GM21360 (cell line): ENCODE measurements around the gene SERGEF.

Source experiments
- ATAC-seq: cut with Tn5 transposase; IDR thresholded peaks from one replicate; pipeline ENCODE4 v1.9.1; 2021; ENCODE audit warnings: mild to moderate bottlenecking, moderate library complexity; ENCODE audit not compliant: unreplicated experiment

The SERGEF gene

DNA sequence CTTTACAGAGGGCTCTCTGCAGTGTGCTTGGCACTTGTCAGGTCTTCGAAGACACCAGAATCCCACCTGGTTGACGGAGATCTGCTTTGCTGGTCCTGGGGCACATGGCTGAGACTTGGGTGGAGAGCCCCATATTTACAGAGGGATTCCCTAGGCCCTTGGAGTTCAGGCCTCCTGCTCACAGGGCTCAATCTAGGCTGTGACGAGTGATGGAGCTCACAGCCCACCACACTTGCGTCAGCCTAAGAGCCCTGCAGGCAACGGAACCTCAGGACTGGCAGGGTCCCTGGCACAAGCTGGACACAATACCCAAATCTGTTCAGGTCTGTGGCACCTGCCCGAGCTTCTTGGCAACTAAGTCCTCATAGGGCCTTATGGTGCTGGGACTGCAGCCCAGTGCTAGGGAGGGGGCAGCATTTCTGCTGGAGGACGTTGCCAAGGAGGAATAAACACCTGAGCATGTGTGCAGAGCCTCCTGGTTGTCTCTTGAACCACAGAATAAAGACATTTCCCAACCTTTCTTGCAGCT is 219.1 kb downstream of the SERGEF start:
- no peak for ATAC-seq

DNA sequence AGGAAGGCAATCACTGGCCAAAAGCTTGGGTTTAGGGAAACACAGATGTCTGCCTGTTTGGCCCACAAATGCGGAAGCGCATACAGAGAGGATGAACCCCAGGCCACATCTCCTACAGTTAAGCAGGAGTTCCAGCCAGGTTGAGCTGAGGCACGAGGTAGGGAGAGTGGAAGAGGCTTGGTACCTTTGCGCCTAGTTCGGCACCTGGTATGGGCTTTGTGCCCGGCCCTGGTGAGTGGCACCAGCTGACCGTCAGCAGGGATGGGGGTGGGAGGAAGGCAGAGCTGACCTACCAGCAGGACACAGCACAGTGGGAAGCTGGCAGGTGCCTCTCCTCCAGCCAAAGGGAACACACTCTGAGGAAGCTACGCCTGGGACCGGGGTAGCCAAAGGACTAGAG is 220.7 kb downstream of the SERGEF start:
- no peak for ATAC-seq

DNA sequence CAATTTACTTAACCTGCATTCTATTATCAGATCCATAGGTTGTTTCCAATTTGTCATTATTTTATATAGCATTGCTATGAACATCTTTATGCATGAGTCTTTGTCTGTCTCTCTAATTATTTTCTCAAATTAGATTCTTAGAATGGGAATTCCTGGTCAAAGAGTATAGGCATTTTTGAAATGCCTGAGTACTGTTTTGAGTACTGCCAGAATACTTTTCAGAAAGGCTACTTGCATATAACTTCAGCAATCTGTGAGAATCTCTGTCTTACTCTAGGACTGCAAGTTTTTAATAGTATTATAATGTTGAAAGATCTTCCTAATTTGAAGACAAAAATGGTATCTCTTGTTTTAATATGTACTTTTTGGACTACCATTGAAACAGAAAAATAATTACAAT is 221.7 kb downstream of the SERGEF start:
- no peak for ATAC-seq

DNA sequence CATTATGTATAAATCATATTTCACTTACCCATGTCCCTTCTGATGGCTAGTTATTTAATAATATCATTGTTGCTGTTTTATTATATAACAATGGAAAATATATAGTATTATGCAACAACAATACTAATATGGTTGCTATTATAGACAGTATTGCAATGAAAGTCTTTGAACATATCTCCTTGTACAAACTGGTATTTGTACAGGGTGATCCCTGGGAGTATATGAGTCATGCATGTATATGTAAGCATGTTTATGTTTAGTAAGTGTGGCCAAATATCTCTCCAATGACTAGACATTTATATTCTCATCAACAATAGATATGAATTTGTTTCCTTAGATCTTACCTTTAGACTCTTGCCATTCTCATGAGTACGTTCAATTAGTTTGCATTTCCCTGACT is 222.4 kb downstream of the SERGEF start:
- ATAC-seq, result no peak

DNA sequence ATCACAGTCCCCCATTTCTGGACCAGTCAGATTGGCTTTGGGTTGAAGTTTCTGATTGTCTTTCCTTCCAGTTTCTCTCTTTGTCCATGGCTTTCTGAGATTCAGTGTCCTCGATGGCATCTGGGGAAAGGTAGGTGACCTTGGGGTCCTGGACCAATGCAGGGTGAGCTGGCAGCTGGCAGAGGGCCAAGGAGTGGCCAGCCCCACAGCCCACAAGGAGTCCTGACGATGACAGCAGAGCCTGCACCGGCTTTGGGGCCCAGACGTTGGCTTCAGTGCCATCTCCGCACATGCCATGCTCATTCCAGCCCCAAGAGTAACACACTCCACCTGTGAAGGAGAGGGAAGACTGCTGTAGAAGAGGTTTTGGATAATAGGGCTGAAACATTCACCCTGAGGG is 224.8 kb downstream of the SERGEF start:
- ATAC-seq, result no peak

DNA sequence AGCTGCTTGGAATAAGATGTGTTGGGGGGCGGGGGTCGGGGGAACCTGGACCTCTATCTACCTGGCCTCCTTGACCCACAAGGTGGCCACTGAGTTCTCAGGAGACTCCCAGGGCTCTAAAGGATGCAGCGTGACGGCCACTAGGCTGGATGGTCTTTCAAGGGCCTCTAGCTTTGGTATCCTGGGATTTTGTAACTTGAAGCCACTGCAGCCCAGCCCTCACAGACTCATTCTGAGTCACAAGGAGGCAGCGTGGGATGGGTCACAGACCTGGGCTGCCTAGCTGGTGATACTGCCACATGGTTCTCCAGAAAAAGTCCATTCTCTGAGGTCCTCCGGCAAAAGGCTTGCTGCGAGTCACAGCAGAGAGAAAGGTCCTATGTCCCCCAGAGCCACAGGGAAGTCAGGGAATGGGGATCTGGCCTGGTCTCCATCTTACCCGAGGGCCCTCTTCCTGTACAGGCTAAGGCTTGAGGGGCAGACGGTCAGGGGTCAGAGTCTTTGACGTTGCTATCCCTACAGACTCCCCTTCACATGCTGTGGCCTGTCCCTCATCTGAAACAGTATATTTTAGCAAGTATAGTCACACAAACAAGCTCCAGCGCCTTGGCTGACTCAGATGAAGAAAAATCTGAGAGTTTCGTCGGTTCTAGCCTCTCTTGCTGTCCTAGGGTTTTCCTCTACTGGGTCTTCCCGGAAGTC is 225.9 kb downstream of the SERGEF start:
- no peak for ATAC-seq

DNA sequence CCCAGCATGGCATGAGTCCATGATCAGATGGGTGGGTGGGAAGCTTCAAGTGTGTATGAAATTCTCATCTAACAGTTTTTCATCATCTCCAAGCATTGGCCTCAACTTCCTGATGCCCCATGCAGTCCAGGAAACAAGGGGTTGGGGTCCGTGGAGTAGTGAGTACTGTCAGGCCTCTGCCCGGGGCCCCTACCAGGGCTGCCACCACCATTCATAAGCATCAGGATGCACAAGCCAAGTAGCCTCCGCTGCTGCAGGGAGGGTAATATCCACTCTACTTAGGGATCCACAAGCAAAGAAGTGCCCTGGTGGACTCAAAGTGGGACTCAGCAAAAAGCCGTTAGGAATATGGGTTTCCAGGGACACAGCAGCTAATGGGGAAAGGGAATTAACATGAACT is 229.0 kb downstream of the SERGEF start:
- ATAC-seq, result no peak

DNA sequence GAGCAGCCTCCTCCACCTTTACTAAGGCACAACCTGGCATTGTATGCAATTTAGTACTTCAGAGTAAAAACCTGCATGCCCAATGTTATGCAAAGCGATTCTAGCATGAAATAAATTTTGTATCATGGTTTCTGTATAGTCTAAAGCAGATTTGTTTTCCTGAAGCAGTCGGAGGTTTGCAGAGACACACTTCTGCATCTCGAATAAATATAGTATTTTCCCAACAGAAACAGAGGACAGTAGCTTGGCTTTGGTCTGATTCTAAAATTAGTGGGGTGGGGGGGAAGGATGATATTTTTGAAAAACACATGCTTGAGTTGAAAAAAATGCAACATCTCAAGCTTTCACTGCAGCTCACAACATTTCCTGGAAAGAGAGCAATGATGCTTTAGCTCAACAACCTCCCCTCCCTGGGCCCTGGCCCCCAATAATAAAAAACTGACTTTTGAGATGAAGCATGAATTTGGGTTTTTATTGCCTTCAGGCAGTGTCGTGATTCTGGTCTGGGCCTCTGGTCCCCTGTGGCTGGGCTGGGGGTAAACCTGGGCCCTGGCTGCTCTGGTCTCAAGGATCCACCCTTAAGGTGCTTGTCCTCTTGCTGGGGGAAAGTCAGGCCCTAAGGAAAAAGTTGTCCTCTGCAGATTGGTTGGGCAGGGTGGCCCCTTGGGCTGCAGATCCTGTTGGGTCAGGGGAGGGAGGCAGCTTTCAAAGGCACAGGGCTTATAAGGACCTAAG is 230.1 kb downstream of the SERGEF start:
- no peak for ATAC-seq

DNA sequence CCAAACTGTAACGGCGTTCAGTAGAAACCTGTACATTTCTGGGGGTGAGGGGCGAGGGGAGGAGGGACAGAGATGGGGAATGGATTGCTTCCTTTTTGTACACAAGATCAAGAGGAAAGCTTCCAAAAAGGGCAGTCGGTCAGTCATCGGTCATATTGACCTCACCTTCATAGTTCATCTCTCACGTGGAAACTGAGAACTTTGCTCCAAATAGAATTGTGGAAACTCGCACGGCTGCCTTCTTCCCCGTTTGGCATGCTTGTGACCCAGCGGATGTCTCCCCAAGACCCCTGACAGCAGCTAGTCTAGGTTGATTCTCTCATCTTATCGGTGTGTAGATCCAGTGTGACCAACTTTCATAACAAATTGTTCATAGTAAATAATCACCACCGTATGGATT is 230.7 kb downstream of the SERGEF start:
- no peak for ATAC-seq

DNA sequence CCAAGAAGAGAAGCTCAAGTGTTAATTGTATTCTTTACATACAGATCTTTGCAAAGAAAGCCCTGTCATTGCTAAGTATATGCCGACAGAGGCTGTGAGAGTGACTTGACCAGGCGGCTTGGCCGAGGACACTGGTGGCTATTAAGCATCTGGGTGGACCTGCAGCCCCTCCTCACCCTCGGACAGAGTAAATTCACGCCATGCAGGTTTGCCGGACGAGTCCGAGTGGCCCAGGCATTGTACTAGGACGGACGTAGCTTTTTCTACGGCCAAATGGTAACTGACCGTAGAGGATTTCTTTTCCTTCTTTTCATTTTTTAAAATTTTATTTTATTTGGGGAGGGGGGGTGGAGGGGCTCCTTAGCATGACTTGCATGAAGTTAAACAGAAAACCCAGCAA is 231.2 kb downstream of the SERGEF start:
- ATAC-seq, result no peak

DNA sequence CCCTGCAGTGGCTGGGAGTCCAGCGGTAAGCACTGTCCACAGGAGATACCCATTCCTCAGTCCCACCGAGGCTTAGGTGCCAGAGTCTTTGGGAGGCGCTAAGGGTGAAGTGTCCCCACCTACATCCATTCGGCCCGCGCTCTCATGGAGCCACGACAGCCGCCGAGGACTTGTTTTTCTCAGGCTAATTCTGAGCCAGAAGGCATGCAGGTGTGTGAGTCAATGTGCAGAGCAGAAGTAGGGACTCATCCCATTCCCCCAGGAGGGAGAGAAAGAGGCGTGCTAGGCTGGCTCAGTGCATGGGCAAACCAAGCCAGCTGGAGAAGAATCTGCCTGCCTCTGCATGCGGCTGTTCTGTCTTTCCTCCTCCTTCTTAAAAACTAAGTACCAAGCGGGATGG is 231.6 kb downstream of the SERGEF start:
- ATAC-seq, result no peak

DNA sequence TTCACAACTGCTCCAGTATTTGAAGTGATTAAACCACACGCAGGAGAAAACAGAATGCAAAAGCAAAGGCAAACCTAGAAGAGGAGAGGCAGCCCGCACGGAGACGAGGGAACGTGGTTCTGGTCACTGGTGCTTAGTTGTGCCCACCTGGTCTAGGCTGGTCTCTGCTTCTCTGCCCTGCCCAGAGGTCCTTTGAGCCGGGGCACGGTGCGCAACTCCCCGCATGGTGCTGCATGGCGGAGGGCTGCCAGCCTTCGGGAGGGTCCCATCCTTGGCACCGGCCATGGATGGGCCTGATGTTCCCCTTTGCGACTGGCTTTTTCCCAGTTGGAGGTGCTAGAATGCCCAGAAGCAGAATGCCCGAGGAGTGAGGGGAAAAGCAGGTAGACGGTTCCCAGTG is 232.2 kb downstream of the SERGEF start:
- no peak for ATAC-seq

DNA sequence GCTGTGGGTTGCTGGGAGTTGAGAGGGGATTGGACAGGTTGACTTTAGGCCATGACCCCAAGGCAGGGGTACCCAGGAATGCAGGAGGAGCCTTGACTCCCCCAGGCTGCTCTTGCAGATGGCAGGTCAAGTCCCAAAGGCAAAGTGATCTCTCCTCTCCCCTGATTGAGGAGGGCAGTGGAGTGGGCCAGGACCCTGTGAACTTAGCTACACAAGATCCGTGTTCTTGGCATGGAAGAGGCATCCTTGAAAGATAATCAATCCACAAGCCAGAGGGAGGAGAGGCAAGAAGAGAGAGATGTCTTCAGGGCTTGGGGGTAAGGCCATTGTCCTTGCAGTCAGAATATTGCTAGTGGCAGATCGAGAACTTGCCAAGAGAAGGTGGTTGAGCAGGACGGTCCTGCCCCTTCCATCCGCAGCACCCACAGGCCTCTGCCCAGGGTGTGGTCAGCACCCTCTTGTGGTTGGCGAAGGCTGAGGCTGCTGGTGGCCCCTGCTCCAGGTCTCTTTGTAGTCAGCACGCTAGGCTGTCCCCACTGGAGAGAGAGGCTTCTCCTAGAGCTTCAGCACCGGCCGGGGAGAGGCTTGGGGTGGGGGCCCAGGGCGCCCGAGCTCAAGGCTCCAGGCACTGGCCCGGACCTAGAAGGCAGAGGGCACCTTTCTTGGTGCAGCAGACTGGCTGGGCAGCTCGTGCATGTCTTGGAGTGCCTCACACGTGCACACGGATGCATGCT is 232.8 kb downstream of the SERGEF start:
- no peak for ATAC-seq

DNA sequence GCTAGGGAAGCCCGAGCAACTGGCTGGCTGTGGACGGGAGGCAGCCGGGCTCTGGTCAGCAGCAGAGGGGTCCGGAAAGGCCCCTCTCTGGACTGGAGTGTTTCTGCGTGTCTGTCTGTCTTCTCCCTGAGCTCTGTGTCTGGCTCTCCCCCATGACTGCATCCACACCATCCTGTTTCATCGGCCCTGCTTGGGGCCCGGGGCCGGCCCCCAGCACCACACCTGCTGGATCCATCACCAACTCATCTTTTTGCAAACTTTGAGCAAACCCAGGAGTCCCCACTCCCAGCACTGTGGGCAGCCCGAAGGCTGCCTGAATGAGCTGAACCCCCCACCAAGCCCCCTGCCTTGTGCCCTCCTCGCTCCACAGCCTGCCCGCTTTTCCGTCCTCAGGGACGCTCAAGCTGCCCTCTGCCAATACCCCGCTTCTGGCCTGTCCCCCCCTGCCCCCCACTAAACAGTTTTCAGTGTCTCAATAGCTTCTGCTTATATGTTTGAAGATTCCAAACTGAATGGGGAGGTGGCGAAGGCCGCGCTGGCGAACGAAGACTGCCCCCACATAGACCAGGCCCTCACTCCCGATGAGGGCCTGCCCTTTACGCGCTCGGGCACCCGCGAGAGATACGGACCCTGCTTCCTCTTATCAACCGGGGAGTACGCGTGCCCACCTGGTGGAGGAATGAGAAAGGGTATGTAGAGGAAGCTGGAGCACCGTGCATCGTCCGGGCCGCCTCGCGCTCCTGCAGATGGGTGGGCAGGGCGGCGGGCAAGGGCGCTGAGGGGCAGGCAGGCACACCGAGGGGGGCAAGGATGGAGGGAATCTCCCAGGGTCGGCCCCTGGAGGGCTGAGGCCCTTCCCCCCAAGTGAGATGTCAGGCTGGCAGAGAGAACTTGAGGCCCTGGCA is 233.6 kb downstream of the SERGEF start:
- ATAC-seq, result no peak

DNA sequence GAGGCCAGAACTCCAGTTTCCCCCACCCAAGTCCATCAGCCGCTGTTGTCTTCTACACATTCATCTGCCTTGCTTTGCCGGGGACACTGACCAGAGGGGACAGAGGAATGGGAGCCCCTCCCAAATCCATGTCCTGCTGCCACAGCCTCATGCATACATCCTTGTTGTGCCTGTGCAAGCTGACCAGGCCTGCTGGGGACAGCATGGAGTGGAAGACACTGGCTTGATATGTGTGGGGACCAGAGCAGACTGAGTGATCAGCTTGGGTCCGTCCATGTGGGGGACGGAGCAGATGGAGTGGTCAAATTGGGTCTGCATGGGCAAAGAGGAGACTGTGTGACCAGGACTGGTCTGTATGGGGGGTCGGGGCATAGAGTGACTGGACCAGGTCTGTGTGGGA is 234.5 kb downstream of the SERGEF start:
- ATAC-seq, result no peak

DNA sequence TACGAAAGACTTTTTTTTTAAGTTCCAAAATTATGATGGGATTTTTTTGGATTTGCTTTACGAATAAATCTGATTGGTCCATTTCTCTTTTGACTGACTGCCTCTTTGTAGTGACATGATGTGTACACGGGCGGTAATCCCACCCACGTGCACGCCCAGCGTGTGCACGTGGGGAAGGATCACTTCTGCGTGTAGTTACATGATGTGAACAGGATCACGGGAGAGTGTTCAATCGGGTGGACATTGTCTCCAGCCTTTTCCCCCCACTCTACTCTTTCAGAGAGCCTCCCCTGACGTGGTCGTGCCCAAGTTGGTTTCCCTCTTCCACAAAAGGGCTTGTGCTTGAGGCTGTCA is 235.1 kb downstream of the SERGEF start:
- ATAC-seq, result no peak

DNA sequence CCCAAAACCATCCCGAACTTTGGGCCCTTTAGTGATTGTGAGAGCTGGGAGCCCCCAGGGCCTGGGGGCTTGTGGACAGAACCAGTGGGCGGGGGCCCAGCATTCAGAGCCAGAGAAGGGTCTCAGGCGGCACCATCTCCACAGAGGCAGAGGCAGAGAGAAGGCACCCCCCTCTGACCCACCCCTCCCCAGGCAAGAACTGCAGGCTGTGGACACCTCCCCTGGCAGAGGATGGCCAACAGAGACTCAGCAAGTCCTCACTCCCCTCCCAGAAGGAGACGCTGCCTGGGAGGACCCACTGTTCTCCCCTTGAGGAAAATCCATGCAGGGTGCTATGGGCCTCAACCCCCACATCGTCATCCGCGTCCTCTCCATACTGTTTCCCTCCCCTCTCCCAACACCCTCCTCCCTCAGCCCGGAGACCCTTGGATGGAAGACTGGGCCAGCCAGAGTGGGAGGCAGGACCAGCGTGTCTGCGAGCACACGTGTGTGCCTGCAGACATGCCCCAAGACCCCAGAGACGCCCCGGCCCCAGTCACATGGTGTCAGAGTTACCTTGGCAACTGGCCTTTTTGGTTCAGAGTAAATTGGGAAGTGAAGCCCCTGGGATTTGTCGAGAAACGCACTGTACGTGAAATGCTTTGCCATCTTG is 235.6 kb downstream of the SERGEF start:
- ATAC-seq, result no peak

DNA sequence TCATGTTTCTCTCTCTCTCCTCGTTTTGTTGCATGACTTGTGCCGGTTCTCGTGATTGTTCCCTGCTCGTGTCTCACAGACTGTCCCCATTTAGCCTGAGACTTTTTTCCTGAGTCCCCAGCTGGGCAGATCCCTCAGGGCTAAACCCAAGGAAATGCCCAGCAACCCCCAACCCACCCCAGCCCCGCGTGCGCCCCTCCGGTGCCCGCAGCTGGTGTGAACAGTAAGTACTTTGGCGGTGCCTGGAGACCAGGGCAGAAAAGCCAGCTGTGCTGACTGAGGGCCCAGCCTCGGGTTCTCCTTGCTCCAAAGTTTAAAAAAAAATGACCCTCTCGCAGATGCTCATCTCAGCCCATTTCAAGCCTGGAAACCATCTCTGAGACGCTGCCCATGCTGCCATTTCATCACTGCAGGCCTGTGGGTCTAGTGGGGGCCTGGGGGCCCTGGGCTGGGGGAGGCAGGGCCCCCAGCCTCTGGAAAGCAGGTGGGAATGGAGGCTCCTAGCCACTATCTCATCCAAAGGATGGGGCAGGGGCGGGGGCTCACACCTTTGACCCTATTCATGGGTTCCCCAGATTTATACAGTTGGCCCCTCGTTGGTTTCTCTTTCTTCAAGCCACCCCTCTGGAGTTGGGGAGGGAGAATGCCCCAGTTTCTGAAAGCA is 236.5 kb downstream of the SERGEF start:
- ATAC-seq, result no peak

DNA sequence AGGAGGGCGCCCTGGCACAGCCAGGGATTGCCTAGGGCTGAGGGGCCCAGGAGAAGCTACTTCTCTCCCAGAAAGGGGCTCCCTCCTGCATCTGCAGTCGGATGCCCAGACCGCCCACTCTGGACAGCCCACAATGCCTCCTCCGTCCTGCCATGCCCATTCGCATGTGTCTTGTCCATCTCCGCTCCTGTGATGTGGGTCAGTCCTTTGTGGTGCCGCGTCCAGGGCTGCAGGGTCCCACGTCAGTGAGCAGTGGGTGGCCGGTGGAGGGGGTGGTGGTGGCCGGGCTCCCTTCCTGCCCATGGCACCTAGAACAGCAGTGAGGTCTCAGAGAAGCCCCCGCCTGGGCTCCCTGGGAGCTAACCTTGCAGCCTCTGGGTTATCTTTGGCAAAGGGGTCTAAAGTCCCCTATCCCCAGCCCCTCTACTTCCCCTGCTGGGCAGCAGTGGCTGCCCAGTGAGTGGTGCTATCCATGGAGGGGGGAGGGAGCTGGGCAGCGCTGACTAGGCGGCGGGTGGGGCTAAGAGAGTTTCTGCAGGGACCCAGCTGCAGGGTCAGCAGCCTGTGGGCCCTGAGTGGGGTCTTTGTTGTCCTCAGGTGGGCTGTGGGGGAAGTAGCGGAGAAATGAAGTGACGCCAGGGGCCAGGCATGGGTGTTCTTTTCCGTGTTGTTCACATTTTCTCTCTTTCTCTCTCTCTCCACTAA is 237.2 kb downstream of the SERGEF start:
- no peak for ATAC-seq
